ENCODE data around the gene ANO1. TPM values are rescaled to one million over a fixed set of nuclear protein-coding genes. Genes with fewer than 3 reads are reported as not detected.

Gene ANO1
- polyA plus RNA-seq, 1 donor (not counting 4 experiments of a cell fraction or from before 2014, with no cell fraction given), result 45.2 TPM

- no peak for FAIRE-seq
- Histone ChIP-seq H3K9ac (ENCODE audit: control insufficient read depth, extremely low read depth, insufficient read depth, low read length) (no peak overlapping the region), H3K4me3 (ENCODE audit: control insufficient read depth in 2 of 3, extremely low read depth in 1 of 3, insufficient read depth in 2 of 3, low read depth in 1 of 3, low read length in 3 of 3) (no peak overlapping the region), H3K79me2 (ENCODE audit: control insufficient read depth, insufficient read depth, low read length) (no peaks in the 10 kb centered on the region), H3K4me2 (ENCODE audit: control insufficient read depth, extremely low read depth, insufficient read depth, low read depth, low read length) (no peak overlapping the region), H3K9me1 (ENCODE audit: control insufficient read depth, extremely low read depth, insufficient read depth, low read length) (no peaks in the 10 kb centered on the region), H3K36me3 (ENCODE audit: control insufficient read depth in 2 of 2, extremely low read depth in 1 of 2, insufficient read depth in 2 of 2, low read length in 2 of 2) (no peaks in the 10 kb centered on the region), H4K20me1 (ENCODE audit: control insufficient read depth, extremely low read depth, insufficient read depth, low read length) (no peaks in the 10 kb centered on the region), H3K27me3 (ENCODE audit: control insufficient read depth, extremely low read depth, insufficient read depth, low read length) (no peaks in the 10 kb centered on the region), H3K27ac (ENCODE audit: control insufficient read depth, insufficient read depth, low read length) (no peak overlapping the region), H2AFZ (ENCODE audit: control insufficient read depth, low read length) (no peak overlapping the region), H3K9me3 (ENCODE audit: control insufficient read depth, low read depth, low read length) (no peaks in the 10 kb centered on the region), H3K4me1 (ENCODE audit: control insufficient read depth, extremely low read depth, insufficient read depth, low read length) (peaks cover 29% of the 10 kb centered on the region)
- no peak for DNase-seq (ENCODE audit: low read depth, low spot score)
- dilution Hi-C loops (cut with MboI; ENCODE audit: extremely low pct_ligation_motif_present, low sequenced_read_pairs), result no loop called here
- TF ChIP-seq EZH2 (IDR thresholded peaks at IDR 0.05; ENCODE audit: low read length), result no peak
- no peak for TF ChIP-seq CTCF (optimal IDR thresholded peaks at IDR 0.05 in 1 of 3, IDR thresholded peaks at IDR 0.05 in 1 of 3, conservative IDR thresholded peaks at IDR 0.05 in 1 of 3; ENCODE audit: extremely low read depth in 1 of 3, insufficient read depth in 2 of 3, low read length in 3 of 3)
Observed at GRCh38 chr11:70067036-70067435, 11.1 kb upstream of the ANO1 start.

DNA sequence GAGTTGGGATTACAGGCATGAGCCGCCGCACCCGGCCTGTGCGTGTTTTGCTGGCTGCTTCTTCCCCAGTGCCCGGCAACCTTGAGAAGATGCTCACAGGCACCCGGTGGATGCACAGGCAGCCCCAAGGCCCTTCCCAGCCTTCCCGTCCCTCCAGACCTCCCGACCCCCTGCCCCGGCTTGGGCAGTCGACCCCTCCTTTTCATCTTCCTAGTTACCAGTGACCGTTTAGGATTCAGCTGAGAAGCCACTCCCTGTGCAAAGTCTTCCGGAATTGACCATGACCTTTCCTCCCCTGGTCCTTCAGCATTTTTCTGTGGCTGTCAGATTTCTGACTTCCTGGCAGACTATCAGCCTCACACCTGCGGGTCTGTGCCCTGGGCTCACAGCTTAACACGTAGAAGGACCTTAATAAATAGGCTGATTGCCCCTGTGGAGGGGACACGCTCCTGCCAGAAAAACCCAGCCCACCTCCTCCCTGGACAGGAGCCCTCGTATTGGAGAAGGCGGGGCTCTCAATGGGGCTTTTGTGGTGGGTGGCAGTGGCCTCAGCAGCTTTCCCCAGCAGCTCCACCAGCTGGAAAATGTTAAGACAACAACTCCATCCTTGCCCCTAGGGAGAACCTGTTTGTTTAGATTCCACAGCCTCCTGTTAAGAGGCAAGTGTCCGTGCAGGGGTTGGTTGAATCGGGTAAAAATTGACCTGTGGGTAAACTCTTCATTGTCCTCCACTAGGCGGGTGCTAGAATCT is 10.4 kb upstream of the ANO1 start:
- Histone ChIP-seq H3K27ac (ENCODE audit: control insufficient read depth, insufficient read depth, low read length) (no peak overlapping the region), H3K9me1 (ENCODE audit: control insufficient read depth, extremely low read depth, insufficient read depth, low read length) (no peaks in the 10 kb centered on the region), H3K9me3 (ENCODE audit: control insufficient read depth, low read depth, low read length) (no peaks in the 10 kb centered on the region), H3K4me1 (ENCODE audit: control insufficient read depth, extremely low read depth, insufficient read depth, low read length) (peaks cover 27% of the 10 kb centered on the region), H3K9ac (ENCODE audit: control insufficient read depth, extremely low read depth, insufficient read depth, low read length) (no peak overlapping the region), H4K20me1 (ENCODE audit: control insufficient read depth, extremely low read depth, insufficient read depth, low read length) (no peaks in the 10 kb centered on the region), H2AFZ (ENCODE audit: control insufficient read depth, low read length) (no peak overlapping the region), H3K79me2 (ENCODE audit: control insufficient read depth, insufficient read depth, low read length) (no peaks in the 10 kb centered on the region), H3K4me2 (ENCODE audit: control insufficient read depth, extremely low read depth, insufficient read depth, low read depth, low read length) (no peak overlapping the region), H3K36me3 (ENCODE audit: control insufficient read depth in 2 of 2, extremely low read depth in 1 of 2, insufficient read depth in 2 of 2, low read length in 2 of 2) (no peaks in the 10 kb centered on the region), H3K4me3 (ENCODE audit: control insufficient read depth in 2 of 3, extremely low read depth in 1 of 3, insufficient read depth in 2 of 3, low read depth in 1 of 3, low read length in 3 of 3) (no peak overlapping the region), H3K27me3 (ENCODE audit: control insufficient read depth, extremely low read depth, insufficient read depth, low read length) (no peaks in the 10 kb centered on the region)
- TF ChIP-seq EZH2 (IDR thresholded peaks at IDR 0.05; ENCODE audit: low read length) (no peak), CTCF (optimal IDR thresholded peaks at IDR 0.05 in 1 of 3, IDR thresholded peaks at IDR 0.05 in 1 of 3, conservative IDR thresholded peaks at IDR 0.05 in 1 of 3; ENCODE audit: extremely low read depth in 1 of 3, insufficient read depth in 2 of 3, low read length in 3 of 3) (peak in 2 of 3 experiments; percentile 22 to 27)
- dilution Hi-C loops (cut with MboI; ENCODE audit: extremely low pct_ligation_motif_present, low sequenced_read_pairs), result no loop called here
- FAIRE-seq (peak; percentile 53), DNase-seq (ENCODE audit: low read depth, low spot score) (no peak)

All from keratinocyte (primary cell).